C4-2B (cell line): Measurements from ENCODE around the gene MAST4.

Experiments used
- ZFX ChIP-seq: fragments of 450-650 bp; IDR thresholded peaks from 2 replicates; pipeline ENCODE4 v1.6.1; 2017
- TF ChIP-seq, protein P1 (sequence below): fragments of 450-650 bp; conservative IDR thresholded peaks from 2 replicates; pipeline ENCODE4 v1.5.1; 2017; ENCODE audit warnings: mild to moderate bottlenecking

DNA sequence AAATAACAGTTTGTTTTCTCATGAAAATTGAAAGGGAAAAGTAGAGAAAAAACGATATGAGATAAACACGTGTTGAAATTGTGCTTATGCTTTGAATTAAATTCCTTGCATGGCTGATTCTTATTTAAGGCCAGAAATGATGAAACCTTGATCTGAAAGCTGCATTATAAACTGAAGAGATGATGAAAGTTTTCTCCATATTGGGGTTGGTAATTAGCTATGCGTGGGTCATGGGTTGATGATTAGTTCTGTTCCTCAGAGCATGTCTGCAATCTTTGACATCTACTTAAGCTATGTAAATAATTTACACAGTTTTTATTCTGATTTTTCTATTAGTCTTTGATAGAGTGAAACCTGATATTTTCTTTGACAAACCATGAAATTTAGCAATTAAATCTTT is 336.3 kb downstream of the MAST4 start:
- TF ChIP-seq, protein P1, sequence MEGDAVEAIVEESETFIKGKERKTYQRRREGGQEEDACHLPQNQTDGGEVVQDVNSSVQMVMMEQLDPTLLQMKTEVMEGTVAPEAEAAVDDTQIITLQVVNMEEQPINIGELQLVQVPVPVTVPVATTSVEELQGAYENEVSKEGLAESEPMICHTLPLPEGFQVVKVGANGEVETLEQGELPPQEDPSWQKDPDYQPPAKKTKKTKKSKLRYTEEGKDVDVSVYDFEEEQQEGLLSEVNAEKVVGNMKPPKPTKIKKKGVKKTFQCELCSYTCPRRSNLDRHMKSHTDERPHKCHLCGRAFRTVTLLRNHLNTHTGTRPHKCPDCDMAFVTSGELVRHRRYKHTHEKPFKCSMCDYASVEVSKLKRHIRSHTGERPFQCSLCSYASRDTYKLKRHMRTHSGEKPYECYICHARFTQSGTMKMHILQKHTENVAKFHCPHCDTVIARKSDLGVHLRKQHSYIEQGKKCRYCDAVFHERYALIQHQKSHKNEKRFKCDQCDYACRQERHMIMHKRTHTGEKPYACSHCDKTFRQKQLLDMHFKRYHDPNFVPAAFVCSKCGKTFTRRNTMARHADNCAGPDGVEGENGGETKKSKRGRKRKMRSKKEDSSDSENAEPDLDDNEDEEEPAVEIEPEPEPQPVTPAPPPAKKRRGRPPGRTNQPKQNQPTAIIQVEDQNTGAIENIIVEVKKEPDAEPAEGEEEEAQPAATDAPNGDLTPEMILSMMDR, result no peak
- no peak for TF ChIP-seq ZFX
